OCI-LY7 (cell line): Measurements from ENCODE around the gene POLD3. TPM values are rescaled to one million over a fixed set of nuclear protein-coding genes. Genes with fewer than 3 reads are reported as not detected.

Experiments
- BruUV-seq: library from RNA; stranded (reverse); fragments of 400-500 nt; replicated peaks from 2 replicates; lab custom pipeline; 2021; lab: Mats Ljungman, UMichigan
- CTCF ChIA-PET: fragments of 300-600 bp; sonication (Branson Sonifier 250); formaldehyde crosslinking; loops from one replicate; lab custom pipeline; 2022; ENCODE audit warnings: antibody characterized with exemption; ENCODE audit not compliant: unreplicated experiment; lab: Charles Lee
- POLR2A ChIA-PET: fragments of 300-600 bp; sonication (Branson Sonifier 250); formaldehyde crosslinking; loops from one replicate; lab custom pipeline; 2022; ENCODE audit warnings: antibody characterized with exemption; lab: Charles Lee
- DNase-seq: peaks from one replicate; pipeline ENCODE4 v3.0.0-alpha.2; 2015; ENCODE audit warnings: low spot score
- H2AFZ ChIP-seq: fragments of 200-600 bp; sonication (generic), shearing (Covaris generic); 2 replicates; pipeline ENCODE4 v1.6.1; 2014; ENCODE audit warnings: mild to moderate bottlenecking, antibody characterized with exemption, low read length, moderate library complexity
- H3K27ac ChIP-seq: fragments of 200-600 bp; sonication (generic); 2 replicates; pipeline ENCODE4 v1.5.1; 2014; ENCODE audit warnings: mixed run types, low read depth, mild to moderate bottlenecking, moderate library complexity, low read length, inconsistent platforms; ENCODE audit not compliant: poor library complexity, severe bottlenecking
- H3K36me3 ChIP-seq: fragments of 200-600 bp; sonication (generic); 2 replicates; pipeline ENCODE4 v1.6.1; 2014; ENCODE audit warnings: mild to moderate bottlenecking, antibody characterized with exemption, low read length, moderate library complexity, mixed read lengths; ENCODE audit not compliant: insufficient read depth
- H3K4me1 ChIP-seq: fragments of 200-600 bp; sonication (generic); 2 replicates; pipeline ENCODE4 v1.5.1; 2014; ENCODE audit warnings: mild to moderate bottlenecking, low read length; ENCODE audit not compliant: insufficient read depth, poor library complexity, severe bottlenecking
- H3K4me2 ChIP-seq: fragments of 200-600 bp; sonication (generic); 2 replicates; pipeline ENCODE4 v1.6.1; 2014; ENCODE audit warnings: mild to moderate bottlenecking, low read length
- H3K4me3 ChIP-seq: fragments of 200-600 bp; sonication (generic); 2 replicates; pipeline ENCODE4 v1.5.1; 2014; ENCODE audit warnings: mild to moderate bottlenecking, low read depth, low read length; ENCODE audit not compliant: poor library complexity, severe bottlenecking
- H3K79me2 ChIP-seq: fragments of 200-600 bp; sonication (generic); 2 replicates; pipeline ENCODE4 v1.6.1; 2016; ENCODE audit warnings: low read depth, mild to moderate bottlenecking, low read length, moderate library complexity, mixed read lengths; ENCODE audit not compliant: insufficient read depth
- H3K9me2 ChIP-seq: fragments of 200-600 bp; sonication (generic); 2 replicates; pipeline ENCODE4 v1.6.1; 2016; ENCODE audit warnings: mild to moderate bottlenecking, low read length, mixed read lengths; ENCODE audit not compliant: insufficient read depth
- H3K9me3 ChIP-seq: fragments of 200-600 bp; sonication (generic); 2 replicates; pipeline ENCODE4 v1.6.1; 2014; ENCODE audit warnings: mild to moderate bottlenecking, mixed run types, low read length, mixed read lengths
- H4K20me1 ChIP-seq: fragments of 200-600 bp; sonication (generic); 2 replicates; pipeline ENCODE4 v1.6.1; 2014; ENCODE audit warnings: mild to moderate bottlenecking, antibody characterized with exemption, low read length, moderate library complexity, mixed read lengths; ENCODE audit not compliant: insufficient read depth
- CTCF ChIP-seq: fragments of 200-600 bp; sonication (generic); conservative IDR thresholded peaks from 2 replicates; pipeline ENCODE4 v1.5.1; 2014; ENCODE audit warnings: mild to moderate bottlenecking, antibody characterized with exemption, low read length, moderate library complexity, mixed read lengths
- EZH2phosphoT487 ChIP-seq: fragments of 200-600 bp; sonication (generic); IDR thresholded peaks from 2 replicates; pipeline ENCODE4 v1.6.1; 2018; ENCODE audit warnings: low read depth, borderline replicate concordance, mild to moderate bottlenecking, mixed run types, antibody characterized with exemption, low read length, moderate library complexity, mixed read lengths
- intact Hi-C: fragments of 100-400 bp; cut with micrococcal nuclease; formaldehyde crosslinking; loops from one replicate; pipeline ENCODE4 v1.10.0; 2022; ENCODE audit not compliant: unreplicated experiment
- total RNA-seq, 2 experiments: library from RNA; depleted of rRNA in 1 of 2; stranded (reverse); fragments of >200 nt in 1 of 2; shearing (Covaris generic) in 1 of 2; gene quantifications; 2 replicates each; pipeline ENCODE4 v1.2.3, GENCODE V29; 2014 to 2022

The POLD3 gene
- total RNA-seq, 2 experiments from 2014 or later = 38.8 to 39.3 TPM

GRCh38 chr11:74620531-74620930 lies 28.1 kb downstream of the POLD3 start:
- ChIA-PET POLR2A (no interaction called here), CTCF (no interaction called here)
- H3K27ac ChIP-seq = no peak overlapping the region

GRCh38 chr11:74626130-74626529 lies 33.7 kb downstream of the POLD3 start:
- no peak overlapping the region for H3K4me2 ChIP-seq
- intact Hi-C loops = no loop called here
- H3K4me3 ChIP-seq = no peak overlapping the region
- H3K27ac ChIP-seq = no peak overlapping the region
- no peak overlapping the region for H2AFZ ChIP-seq
- no peaks in the 10 kb centered on the region for H3K9me3 ChIP-seq
- ChIA-PET CTCF (no interaction called here), POLR2A (no interaction called here)
- BruUV-seq = no TSS peak
- no peaks in the 10 kb centered on the region for H4K20me1 ChIP-seq
- H3K36me3 ChIP-seq = peaks cover 85% of the 10 kb centered on the region
- TF ChIP-seq EZH2phosphoT487 (no peak), CTCF (no peak)
- no peaks in the 10 kb centered on the region for H3K79me2 ChIP-seq
- peaks cover 7% of the 10 kb centered on the region for H3K4me1 ChIP-seq
- no peaks in the 10 kb centered on the region for H3K9me2 ChIP-seq
- DNase-seq = no peak

More at GRCh38 chr11:74620531-74620930, 28.1 kb downstream of the POLD3 start:
- peaks cover 92% of the 10 kb centered on the region for H3K36me3 ChIP-seq
- TF ChIP-seq CTCF (no peak), EZH2phosphoT487 (no peak)
- no peaks in the 10 kb centered on the region for H4K20me1 ChIP-seq
- no peak for DNase-seq
- intact Hi-C loops = no loop called here
- no peaks in the 10 kb centered on the region; the same call in 1 of the 2 replicates for H3K79me2 ChIP-seq
- no peak overlapping the region for H2AFZ ChIP-seq
- no TSS peak for BruUV-seq
- H3K4me2 ChIP-seq = no peak overlapping the region
- H3K4me1 ChIP-seq = no peaks in the 10 kb centered on the region
- no peaks in the 10 kb centered on the region for H3K9me2 ChIP-seq
- no peaks in the 10 kb centered on the region for H3K9me3 ChIP-seq
- no peak overlapping the region for H3K4me3 ChIP-seq

DNA sequence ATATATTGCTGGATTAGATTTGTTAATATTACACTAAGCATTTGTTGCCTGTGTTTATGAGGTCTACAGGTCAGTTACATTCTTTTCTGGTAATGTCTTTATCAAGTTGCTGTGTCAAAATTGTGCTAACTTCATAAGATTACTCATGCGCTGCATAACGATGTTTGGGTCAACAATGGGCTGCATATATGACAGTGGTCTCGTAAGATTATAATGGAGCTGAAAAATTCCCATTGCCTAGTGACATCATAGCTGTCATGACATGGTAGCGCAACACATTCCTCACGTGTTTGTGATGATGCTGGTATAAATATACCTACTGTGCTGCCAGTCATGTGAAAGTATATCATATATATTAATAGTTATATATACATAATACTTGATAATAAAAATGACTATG lies 34.2 kb downstream of the POLD3 start:
- no TSS peak for BruUV-seq
- CTCF ChIA-PET = no interaction called here
- POLR2A ChIA-PET = interaction anchor here (1.0 kb wide), 1 partner anchor 12 kb away, joined by 5 read pairs; no protein-coding TSS in a partner anchor

More for the DNA sequence above, 34.2 kb downstream of the POLD3 start:
- no peak for DNase-seq
- peaks cover 85% of the 10 kb centered on the region for H3K36me3 ChIP-seq
- no peaks in the 10 kb centered on the region for H3K9me2 ChIP-seq
- H4K20me1 ChIP-seq = no peaks in the 10 kb centered on the region
- no peaks in the 10 kb centered on the region for H3K79me2 ChIP-seq
- H2AFZ ChIP-seq = no peak overlapping the region
- H3K4me1 ChIP-seq = peaks cover 7% of the 10 kb centered on the region
- no peak overlapping the region for H3K27ac ChIP-seq
- intact Hi-C loops = no loop called here
- no peak for TF ChIP-seq EZH2phosphoT487
- TF ChIP-seq CTCF = no peak
- H3K4me3 ChIP-seq = no peak overlapping the region
- no peaks in the 10 kb centered on the region for H3K9me3 ChIP-seq
- H3K4me2 ChIP-seq = no peak overlapping the region
